LNCaP clone FGC (cell line): ENCODE measurements around the gene HIVEP3.

ENCODE experiments used
- DNase-seq: peaks from one replicate; pipeline ENCODE4 v3.0.0-alpha.2; 2011; ENCODE audit warnings: low read depth
- H3K4me3 ChIP-seq: 2 replicates; pipeline ENCODE4 v1.5.1; 2011; ENCODE audit warnings: mild to moderate bottlenecking, low read depth, low read length, control low read depth
- TF ChIP-seq, protein P1 (sequence below): IDR thresholded peaks from 2 replicates; pipeline ENCODE4 v1.5.1; 2012; ENCODE audit warnings: mild to moderate bottlenecking; ENCODE audit not compliant: control insufficient read depth, insufficient read depth; ENCODE audit errors: extremely low read depth

Gene HIVEP3

DNA sequence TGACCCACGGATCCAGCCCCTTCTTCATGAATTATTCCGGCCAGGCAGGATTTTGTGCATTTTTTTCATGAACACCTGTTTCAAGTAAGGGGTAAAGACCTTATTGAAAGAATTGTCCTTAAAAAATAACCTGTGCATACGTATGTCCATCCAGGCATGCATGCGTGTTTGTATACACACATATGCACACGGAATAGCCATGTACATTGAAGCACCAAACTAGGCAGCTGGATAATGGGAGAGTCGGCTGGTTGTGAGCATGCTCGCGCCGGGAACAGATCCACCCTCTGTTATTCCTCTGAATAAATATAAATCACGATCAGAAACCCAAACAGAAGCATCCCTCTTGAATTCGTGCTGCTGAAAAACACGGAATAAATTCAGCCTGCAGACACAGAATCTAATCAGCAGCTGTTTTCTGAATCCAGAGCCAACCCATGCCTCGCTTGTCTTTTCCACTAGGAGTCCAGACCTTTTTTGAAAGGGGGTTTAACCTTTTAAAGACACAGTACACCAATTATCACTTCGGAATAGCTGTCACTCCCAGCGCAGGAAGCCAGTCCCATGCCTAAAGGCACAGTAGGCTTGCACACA, at the start of gene HIVEP3:
TSS of gene HIVEP3 (minus strand) at position 473 of the 594 bp plus-strand sequence.
- DNase-seq: no peak
- peak within 1 kb of the TSS; percentile 53 for H3K4me3 ChIP-seq
- TF ChIP-seq, protein P1, sequence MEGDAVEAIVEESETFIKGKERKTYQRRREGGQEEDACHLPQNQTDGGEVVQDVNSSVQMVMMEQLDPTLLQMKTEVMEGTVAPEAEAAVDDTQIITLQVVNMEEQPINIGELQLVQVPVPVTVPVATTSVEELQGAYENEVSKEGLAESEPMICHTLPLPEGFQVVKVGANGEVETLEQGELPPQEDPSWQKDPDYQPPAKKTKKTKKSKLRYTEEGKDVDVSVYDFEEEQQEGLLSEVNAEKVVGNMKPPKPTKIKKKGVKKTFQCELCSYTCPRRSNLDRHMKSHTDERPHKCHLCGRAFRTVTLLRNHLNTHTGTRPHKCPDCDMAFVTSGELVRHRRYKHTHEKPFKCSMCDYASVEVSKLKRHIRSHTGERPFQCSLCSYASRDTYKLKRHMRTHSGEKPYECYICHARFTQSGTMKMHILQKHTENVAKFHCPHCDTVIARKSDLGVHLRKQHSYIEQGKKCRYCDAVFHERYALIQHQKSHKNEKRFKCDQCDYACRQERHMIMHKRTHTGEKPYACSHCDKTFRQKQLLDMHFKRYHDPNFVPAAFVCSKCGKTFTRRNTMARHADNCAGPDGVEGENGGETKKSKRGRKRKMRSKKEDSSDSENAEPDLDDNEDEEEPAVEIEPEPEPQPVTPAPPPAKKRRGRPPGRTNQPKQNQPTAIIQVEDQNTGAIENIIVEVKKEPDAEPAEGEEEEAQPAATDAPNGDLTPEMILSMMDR: no peak

DNA sequence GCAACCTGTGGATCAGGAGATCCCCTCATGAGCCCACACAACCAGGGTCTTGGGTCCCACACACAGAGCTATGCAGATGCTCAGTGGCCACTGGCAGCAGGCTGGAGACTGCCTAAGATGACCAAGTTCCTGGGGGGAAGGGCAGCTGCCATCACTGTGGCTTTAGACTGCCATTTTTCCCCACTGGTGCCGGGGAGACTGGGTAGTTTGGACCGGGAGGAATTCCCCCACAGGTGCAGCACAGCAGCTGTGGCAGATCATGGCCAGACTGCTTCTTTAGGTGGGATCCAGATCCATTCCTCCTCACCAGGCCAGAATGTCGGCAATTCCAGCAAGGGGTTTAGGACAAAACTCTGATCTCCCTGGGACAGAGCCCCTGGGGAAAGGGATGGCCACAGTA, 45.7 kb upstream of the HIVEP3 start:
- no peak overlapping the region for H3K4me3 ChIP-seq
- TF ChIP-seq, protein P1: no peak
- DNase-seq: no peak

DNA sequence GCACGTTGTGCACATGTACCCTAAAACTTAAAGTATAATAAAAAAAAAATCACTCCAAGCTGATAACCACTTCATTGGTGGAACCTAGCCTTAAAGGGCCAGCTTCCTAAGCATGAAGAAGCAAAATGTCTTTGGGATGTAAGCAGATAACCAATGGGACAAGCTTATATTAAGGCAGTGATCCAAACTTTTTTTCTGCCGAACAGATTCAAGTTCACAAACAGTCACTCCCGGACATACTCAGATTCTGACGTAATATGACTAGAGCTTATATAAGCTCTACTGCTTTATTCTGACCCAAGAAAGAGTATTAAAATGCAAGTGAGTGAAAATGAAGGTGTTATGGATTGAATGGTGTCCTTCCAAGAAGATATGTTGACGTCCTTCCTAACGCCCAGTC, 44.9 kb upstream of the HIVEP3 start:
- no peak overlapping the region for H3K4me3 ChIP-seq
- TF ChIP-seq, protein P1: no peak
- no peak for DNase-seq

DNA sequence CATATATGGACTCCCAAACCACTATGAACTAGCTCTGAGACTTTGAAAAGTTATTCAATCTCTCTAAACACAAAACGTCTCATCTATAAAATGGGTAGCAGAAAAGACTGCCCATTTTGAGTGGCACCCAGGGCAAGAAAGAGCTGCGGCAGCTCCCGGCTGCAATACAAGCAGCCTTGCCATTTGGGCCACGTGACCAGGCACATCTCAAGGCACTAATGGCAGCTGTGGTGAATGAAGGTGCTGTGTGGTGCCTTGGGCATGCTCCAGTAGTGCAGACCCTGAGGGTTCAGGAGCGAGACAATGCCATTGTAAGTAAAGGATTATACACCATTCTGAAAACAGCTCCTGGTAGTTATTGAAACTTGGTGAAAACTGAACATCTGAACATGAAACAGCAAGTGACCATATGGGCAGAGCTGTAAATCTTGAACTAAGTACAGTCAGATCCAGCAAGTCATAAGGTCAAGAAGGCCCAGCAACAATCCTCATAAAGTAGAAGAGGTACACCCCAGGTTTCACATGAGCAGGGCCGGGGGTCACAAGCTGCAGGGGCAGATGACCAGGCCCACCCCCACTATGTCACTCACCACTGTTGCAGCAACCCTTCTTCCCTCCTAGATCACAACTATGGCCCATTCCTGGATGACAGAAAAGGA, 39.4 kb upstream of the HIVEP3 start:
- H3K4me3 ChIP-seq: no peak overlapping the region
- no peak for DNase-seq
- TF ChIP-seq, protein P1: no peak

DNA sequence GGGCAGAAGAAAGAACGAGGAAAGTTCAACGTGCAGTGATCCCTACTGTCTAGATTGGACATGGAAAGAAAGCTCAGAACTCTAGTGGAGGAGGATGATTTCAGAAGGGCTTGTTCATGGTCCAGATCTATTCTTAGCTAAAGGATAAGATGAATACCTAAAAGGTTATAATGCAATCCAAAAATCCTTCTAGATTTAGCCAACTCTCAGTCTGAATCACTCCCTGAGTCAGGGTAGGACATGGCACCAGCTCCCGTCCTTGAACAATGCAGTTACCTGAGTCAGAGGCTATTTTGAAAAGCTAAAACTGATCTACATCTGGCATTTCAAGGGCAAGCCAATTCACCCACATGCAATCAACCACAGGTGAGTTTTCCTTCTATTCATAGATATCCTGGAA, 38.8 kb upstream of the HIVEP3 start:
- DNase-seq: no peak
- TF ChIP-seq, protein P1: no peak
- no peak overlapping the region for H3K4me3 ChIP-seq

DNA sequence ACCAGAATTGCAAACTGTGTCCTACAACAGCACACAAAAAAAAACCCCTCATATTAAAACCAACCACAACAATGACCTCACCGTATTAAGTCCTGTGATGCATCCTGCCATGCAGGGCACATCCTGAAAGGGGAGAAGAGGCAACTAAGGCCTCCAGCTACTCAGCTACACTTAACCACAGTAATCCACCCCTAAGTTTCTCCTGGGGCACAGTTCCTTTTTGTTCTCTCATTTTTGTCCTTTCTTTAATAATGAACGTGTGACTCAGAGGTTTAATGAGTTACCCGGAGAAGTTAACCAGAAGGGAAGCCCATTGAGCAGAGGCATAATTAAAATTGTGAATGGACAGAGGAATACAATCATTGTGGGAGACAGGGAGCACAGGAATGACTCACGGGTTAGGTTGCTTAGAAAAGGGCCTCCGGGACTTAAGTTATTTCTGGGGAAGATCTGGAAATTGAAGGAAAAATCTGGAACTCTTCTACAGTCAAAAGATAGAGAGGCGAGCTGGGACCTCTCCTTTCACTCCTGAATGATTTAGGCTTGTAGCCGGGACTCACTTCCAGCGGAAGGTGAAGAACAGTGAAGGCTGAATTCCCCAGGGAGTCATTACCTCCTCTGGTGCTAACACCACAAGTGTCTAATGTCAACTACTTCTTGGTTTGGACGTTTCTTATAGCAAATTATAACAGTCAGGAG, 36.9 kb upstream of the HIVEP3 start:
- DNase-seq: no peak
- no peak overlapping the region for H3K4me3 ChIP-seq
- TF ChIP-seq, protein P1: no peak
